Measurements from ENCODE around the gene PLCB1.

- TF ChIP-seq CTCF (IDR thresholded peaks at IDR 0.05; ENCODE audit: borderline replicate concordance, extremely low read depth, low read length, poor library complexity, severe bottlenecking): no peak
- no peak for TF ChIP-seq EZH2 (IDR thresholded peaks at IDR 0.05; ENCODE audit: borderline replicate concordance, low read depth, low read length, severe bottlenecking)
Measured at GRCh38 chr20:8301655-8302054, 169.6 kb downstream of the PLCB1 start.
